ENCODE results near the gene EHD4. TPM values are rescaled to one million over a fixed set of nuclear protein-coding genes. Genes with fewer than 3 reads are reported as not detected.

The EHD4 gene
- total RNA-seq, 1 experiment from 2014 or later, result 28.6 TPM

DNA sequence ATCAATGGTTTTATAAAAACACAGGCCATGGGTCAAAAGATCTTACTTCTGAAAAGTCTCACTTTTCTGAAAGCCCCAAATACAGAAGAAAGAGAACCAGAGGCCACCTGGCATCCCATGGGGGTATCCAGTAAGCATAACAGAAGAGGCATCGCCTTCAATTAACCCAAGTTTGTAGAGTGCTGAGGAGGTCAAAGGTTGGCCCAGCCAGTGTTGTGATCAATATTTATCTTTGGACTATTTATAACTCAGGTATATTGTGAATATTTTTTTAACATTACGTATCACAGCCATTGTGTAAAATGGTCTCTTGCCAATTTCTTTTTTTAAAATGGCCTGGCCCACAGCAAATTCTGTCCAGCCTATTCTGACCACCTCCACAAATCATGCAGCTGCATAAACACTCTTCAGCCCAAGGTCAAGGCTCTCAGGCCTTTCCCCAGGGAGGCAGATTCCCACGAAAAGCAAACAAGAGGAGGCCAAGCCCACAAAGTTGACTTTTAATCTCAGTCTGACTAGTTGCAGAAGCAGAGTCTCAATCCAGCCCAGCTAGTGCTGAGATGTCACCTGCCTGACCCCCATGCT lies 52.3 kb downstream of the EHD4 start:
- peak; percentile 57 for DNase-seq (ENCODE audit: low read depth)

DNA sequence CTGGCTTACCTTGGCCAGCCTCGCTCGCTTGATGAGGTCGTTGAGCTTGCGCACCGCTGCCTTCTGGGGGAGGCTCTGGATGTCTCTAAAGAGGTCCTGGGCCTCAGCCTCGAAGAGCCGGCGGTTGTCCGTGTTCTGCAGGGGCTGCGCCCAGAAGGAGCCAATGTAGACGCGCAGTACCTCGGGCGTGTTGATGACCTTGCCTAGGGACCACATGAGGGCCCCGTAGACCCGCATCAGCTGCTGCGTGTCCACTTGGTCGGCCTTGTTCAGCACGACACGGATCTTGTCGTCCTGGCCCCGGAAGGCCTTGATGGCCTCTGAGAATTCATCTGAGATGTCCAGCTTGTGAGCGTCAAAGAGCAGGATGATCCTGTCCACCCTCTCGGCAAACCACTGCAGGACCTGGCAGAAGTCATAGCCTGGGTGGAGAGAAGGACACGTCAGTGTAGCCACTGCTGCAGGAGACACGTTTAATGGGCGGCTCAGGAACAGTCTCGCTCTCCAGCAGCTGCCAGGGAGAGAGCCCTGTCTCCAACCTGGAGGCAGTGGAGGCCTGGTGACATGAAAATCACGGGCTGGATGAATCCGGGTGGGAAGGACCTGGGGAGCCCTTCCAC lies 53.0 kb downstream of the EHD4 start:
- no peak for DNase-seq (ENCODE audit: low read depth)

DNA sequence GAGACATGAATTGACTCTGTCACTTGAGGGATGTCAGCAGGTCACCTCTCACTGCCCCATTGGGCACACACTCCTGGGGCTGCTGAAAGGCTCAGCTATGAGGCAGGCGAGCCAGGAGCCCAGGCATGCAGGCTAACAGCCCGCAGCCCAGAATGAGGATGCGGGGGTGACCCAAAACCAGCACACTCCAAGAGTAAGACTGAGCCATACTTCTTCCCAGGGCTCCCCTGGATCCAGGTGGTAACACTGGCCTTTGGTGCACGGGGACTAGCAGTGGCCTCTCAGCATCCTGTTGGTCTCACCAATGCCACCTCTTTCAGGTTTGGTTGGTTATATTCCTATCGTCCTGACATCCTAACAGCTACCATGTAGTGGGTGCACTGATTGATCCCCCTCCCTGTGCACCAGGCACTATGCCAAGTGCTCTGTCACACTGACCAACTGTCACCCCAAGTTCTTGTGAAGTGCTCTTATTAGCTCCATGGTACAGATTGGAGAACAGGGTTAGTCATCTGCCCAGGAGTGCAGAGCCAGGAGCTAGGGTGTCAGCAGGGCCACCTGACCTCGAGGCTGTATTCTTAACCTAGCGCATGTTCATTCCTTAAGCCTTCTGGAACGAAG lies 53.7 kb downstream of the EHD4 start:
- DNase-seq (ENCODE audit: low read depth), result no peak

DNA sequence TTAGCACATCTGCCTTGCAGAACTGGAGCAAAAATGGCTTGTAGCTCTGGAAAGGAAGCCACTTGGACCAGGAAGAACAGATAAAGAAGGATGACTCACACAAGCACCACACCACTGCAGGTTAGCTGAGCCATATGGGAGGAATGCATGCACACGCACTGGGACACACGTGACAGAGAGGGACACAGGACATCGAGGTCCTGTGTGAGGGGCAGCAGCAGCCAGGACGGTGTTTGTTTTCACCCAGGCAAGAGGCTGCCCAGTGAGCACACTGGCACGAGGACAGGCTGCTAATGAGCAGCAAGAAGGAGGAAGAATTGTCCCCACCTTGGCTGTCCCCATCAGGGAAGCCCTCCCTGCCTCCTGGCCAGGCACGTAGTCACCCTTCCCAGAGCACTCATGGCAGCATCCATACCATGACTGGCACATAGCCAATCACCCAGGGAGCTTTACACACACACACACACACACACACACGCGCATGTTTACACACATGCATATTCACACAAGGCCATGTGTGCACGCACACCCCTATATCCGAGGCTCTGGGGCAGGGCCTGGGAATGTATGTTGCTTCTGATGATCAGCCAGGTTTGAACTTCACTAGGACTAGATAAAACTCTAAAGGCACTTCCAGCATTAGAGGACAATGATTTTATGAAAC lies 54.5 kb downstream of the EHD4 start:
- peak; percentile 86 for DNase-seq (ENCODE audit: low read depth)

DNA sequence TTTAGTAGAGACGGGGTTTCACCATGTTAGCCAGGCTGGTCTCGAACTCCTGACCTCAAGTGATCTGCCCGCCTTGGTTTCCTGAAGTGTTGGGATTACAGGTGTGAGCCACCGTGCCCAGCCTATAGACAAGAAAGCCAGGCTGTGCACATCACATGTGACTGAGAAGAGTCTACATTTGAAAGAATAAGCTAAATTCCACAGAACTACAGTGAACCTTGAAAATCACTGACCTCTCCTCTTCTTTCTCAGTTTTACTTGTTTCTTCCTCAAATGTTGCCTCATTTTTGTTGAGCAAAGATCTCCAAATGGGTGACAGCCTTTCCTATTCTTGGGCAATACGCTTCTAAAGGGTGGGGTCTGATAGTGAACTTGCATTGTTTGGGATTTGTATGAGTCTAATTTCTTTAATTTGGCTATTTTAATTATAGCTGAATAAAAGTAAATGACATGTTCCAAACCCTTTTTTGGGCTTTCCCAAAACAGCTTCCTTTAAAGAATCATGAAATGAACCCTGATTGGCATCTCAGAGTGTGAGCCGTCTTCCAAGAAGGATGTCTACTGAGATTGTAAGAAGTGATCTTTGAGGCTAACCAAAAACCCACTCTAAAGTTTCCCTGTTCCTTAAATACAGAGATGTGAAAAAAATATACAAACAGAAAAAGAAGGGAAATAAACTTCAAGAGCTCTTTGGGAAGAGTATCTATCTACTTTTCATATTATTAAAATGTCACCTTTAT lies 56.9 kb downstream of the EHD4 start:
- no peak for DNase-seq (ENCODE audit: low read depth)

DNA sequence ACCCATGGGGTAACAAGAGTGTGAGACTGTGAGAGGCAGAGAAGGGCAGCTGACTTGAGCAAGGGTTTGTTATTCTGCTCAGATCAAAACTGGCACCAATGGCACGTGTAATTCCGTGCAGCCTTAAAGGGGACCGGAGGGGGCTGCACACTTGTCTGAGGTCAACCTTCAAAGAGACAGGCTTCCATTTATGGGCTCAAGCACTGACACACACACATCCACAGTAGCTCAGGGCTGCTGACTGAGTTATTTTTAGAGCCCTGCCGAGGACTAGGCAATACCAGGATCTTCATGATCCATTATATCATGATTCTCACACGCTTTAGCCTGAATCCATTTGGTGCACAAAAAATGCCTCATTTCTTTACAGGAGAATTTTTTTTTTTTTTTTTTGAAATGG lies 57.9 kb downstream of the EHD4 start:
- DNase-seq (ENCODE audit: low read depth), result no peak

DNA sequence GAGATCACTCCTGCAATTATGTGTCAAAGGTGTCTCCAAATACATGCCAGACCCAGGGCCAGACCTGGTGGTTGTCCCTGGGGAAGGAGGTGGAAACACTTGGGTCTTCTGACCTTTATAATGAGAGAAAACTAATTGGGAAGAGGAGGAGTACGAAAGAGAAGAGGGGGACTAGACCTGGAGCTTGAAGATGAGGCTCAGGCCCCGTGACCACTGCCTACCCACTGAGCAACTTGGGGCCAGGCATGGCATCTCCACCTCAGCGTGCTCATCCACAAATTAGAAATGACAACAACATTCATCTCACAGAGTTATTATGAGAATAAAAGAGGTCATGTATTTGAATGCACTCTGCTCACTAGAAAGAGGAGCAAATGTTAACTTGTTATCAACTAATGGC lies 59.1 kb downstream of the EHD4 start:
- no peak for DNase-seq (ENCODE audit: low read depth)

DNA sequence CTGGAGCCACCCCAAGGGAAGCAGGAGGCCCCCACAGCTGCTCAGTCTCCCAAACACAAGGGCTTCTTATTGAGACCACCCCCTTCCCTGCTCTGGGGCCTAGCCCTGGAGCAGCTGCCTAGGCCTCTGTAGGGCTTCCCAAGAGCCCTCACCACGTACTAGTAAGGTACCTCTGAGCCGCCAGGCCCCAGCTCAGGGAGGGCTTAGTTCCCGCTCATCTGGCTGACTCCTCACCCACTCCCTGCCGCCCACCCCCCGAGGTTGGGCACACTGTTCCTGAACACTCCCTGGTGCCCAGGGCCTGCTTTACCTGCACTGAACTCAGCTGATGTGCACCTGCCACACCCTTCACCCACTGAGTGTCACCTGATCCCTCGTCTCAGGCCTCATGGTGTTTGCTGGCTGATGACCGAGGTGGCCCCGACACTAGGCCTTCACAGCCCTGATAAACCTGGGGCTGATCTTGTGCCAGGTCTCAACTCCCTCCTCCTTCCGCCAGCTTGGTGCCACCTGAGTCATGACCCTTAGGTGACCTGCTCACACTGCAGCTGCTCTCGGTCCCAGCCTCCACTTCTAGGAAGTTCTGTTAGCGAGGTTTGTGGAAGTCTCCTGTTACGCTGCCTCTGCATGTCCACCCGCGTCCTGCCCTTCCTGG lies 60.5 kb downstream of the EHD4 start:
- no peak for DNase-seq (ENCODE audit: low read depth)

DNA sequence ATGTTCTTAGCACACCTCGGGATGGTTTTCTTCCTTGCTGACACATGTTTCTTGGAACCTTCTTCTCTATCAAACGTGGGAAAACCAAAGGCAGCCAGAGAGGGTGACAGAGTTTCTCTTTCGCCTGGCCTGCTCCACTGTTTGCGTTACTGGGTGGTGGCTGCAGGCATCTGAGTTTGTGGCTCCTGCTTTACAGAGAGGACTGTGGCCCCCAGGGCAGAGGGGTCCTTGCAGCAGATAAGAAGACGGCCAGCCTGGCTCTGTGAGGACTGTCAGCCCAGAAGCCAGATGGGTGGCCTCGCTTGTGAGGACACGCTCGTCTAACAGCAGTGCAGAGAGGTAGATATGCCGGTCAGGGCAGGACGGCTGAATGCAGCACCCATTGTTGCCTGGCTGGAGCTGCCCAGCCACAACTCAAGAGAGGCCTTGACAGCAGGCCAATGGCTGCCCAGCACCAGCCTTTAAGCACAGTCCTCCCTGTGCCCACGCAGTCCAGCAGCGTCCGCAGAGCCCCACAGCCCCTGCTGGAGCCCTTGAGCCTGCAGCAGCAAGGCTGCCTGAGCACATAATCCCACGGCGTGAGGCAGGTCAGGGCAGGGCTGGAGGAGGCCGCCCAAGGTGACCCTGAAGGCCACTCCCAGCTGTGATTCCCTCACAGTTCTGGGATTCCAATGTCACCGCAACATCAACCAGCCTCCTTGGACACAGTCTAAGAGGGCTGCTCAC lies 63.5 kb downstream of the EHD4 start:
- no peak for DNase-seq (ENCODE audit: low read depth)

DNA sequence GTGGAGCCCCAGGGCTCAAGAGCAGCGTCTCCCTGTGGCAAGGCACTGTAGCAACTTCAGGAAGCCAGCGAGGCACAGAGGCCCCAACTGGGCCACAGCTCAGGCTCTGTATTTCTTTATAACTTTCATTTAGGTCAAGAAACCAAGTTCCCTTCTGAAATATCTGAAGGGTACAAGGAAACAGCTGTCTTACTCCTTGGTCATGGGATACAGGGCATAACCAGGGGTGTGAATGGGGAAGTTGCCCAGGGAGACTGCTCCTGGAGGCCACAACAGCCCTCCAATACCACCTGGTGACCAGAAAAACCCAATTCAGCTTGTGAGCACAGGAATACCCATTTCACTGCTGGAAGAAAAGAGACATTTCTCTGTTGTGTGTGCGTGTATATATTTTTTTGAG lies 65.2 kb downstream of the EHD4 start:
- no peak for DNase-seq (ENCODE audit: low read depth)

DNA sequence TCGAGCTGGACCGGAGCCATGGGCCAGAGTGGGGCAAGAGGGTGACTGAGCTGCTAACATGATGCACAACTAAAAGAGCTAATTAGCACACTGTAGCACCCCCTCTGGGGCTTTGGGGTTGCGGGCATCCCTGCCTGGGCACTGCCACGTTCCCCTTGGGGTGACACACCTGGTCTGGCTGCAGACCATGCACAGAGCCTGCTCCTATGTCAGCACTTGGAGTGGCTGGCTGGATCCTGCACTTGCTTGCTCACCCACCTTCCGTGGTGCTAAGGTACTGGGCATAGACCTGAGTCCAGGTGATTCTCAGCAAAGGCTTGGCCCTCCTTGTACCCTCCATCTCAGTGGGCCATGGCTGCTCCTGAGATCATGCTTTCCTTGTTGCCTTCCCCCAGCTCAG lies 65.7 kb downstream of the EHD4 start:
- no peak for DNase-seq (ENCODE audit: low read depth)

DNA sequence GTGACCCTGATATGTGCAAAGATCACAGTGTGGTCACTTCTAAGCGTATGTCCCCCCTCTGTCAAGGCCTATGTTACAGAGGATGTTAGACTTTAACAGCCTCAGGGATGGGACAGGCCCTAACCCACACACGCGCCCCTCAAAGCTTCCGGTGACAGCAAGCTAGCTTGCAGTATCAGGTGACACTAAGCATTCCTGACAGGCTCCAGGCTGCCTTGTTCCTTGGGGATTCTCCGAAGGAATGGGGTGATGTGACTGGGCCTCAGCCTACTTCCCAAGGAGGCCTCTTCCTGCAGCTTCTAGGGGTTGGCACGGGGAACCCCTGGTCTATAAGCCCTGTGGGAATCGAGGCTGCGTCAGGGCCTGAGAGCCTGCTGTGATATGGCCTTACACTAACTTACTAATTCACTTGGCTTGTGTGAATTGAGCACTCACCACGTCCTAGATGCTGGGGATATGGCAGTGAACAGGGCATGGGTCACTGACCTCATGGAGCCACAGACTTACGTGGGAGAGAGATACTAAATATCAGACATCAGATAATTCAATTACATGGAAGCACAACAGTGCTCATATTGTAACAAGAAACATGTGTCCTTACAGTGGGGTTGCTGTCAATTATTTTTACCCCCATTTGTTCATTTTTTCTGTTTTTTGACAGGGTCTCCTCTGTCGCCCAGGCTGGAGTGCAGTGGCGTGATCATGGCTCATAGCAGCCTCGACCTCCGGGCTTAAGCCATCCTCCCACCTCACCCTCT lies 67.1 kb downstream of the EHD4 start:
- DNase-seq (ENCODE audit: low read depth), result no peak

DNA sequence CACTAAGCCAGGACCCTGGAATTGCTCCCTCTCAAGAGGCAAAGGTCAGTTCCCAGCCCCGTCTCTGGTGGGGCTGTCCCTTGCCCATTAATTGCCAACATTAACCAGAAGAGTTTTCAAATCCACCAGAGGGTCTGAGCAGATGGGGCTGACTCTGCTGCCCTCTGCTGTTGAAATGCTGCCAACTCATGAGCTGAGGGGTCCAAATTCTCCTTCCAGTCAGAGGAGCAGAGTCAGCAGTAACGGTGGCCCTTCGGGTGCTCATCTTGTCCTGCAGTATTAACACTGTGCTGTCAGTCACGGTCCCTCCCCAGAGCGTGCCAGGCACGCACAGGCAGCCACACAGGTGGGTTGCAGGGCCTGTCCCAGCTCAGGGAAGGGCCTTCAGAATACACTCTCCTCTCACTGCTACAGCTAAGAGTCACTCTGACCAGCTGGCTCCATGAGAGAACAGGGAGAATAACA lies 67.8 kb downstream of the EHD4 start:
- DNase-seq (ENCODE audit: low read depth), result peak; percentile 59

DNA sequence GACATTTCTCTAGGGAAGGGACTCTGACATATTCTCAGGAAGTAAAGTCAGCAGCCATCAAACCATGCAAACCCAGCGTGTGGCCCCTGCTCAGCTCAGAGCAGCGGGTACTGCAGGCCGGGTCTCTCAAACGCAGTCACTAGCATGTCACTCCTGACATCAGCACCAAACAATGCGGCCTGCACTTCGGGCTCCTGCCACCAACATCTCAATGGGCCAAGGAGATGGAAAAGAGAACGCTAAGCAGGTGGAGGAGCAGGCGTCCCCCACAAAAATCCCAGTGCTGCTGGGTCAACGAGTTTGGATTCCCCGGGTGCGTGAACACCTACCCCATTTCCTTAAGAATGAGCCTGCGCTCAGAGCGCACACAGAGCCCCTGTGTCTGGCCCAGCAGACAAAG lies 68.6 kb downstream of the EHD4 start:
- no peak for DNase-seq (ENCODE audit: low read depth)

DNA sequence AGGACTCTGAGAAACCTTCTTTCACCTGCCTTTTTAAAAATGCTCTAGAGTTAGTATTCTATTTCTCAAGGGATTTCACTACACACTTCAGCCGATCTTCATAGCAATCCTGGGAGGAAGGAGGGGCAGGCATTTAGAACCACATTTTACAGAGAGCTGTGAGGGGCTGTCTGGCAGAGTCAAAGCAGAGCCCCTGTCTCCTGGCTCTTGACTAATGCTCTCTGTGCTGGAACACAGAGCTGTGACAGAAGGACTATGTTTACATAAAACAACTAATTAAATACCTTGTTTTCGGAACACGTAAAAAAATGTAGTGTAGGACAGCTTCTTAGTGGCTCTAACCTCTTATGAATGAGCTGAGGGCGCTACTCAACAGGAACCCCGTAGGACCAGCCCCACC lies 70.9 kb downstream of the EHD4 start:
- DNase-seq (ENCODE audit: low read depth), result no peak

DNA sequence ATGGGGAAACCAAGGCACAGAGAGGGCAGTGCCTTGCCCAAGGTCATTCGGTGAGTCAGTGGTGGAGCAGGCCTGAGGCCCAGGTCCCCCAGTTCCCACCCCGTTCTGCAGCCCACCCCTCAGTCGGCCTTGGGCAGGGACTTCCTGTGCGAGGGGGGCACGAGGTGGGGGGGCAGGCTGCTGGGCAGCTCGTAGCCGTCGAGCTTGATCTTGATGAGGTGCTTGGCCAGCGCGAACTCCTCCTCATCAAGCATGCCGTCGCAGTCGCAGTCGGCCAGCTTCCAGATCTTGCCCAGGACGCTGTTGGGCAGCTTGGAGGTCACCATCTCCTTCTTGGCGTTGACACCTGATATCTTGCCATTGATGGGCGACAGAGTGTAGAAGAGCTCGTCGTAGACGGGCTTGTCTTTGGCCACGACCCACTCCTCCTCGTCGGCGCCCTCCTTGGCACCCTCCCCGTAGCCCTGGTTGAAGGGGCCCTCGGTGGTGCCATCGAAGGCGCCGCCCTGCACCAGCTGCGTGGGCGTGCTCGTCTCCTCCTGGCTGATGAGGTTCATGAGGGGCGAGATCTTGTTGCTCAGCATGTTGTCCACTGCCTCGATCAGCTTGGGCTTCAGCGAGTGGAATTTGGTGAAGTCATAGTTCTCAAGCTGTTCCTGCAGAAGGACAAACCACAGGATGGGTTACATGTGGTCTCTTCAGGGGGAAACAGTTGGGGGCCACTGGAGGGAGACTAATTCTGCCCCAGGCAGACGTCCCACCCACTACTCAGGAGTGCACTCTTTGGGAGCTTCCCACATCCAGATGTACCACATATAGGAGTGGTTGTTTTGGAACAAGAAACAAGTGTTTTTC lies 71.6 kb downstream of the EHD4 start:
- no peak for DNase-seq (ENCODE audit: low read depth)

DNA sequence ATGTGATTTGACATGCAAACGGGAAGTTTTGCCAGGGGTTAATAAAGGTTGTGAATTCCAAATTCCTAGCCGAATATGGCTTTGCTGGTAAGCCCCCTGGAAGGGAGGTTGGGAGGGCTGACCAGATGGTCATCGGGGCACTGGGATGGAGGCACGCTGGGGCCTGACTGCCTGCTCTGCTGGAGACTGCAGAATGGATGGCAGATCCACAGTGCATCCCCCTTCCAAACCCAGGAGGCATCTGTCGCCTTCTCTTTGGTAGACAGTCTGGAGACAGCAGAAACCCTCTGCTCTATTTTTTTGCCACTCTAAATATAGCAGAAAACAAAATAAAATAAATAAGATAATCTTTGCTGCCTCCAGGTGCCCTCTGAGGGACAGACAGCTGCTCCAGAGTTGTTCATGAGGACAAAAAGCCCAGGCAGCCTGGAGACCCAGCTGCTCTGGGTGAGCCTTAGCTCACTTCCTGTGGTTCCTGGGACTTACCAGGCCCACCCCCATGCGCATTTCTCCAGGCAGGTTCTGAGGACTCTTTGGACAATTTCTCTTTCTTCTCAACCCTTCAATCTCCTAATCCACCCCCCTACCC lies 72.4 kb downstream of the EHD4 start:
- no peak for DNase-seq (ENCODE audit: low read depth)

DNA sequence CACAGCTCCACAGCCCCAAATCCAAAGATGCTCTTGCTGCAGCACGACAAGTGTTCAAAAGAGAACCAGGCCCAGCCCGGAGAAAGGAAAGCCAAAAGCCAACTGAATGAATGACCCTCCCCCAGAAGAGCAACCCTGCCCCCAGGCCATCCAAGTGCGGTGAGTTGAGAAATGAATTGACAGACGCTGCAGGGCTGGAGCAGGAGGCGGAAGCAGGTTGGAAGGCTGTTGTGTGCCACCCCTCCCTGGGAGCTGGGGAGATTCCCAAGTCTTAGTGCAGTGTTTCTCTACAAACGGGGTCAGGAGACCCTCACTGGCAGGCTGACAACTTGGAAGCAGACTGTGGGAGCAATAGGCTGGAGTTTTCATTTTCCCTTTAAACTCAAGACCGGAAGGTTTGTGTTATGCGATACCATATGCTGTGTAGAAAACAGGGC lies 75.0 kb downstream of the EHD4 start:
- DNase-seq (ENCODE audit: low read depth), result no peak

DNA sequence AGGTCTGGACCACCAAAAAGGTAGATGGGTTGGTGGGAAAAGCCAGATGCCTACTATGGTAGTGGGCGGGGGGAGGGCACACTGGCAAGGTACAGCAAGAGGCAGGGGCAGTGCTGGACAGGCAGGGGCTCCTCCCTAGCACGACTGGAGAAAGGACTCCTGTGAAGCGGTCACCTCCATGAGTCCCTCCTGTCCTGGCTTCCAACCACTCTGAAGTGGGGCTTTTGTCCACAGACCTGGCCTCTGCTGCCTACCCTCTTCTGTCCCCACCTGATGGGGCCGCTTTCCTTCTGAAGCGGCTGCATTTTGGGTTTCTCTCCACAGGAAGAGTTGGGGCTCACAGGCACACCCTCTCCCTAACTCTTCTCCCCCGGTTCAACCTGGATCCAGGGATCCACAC lies 75.8 kb downstream of the EHD4 start:
- DNase-seq (ENCODE audit: low read depth), result no peak
